Astrocyte of the cerebellum (primary cell): ENCODE measurements around the gene GLIS1.
A peak's percentile ranks its signal among the peaks of the same experiment; 100 is the strongest.

Experiments used
- DNase-seq: peaks from one replicate; pipeline ENCODE4 v3.0.0-alpha.2; 2011; ENCODE audit warnings: low read depth
- H3K4me3 ChIP-seq: 2 replicates; pipeline ENCODE4 v1.5.1; 2011; ENCODE audit warnings: mild to moderate bottlenecking, low read depth, low read length, moderate library complexity
- CTCF ChIP-seq: IDR thresholded peaks from 2 replicates; pipeline ENCODE4 v1.5.1; 2012; ENCODE audit warnings: low read length, low read depth, moderate library complexity, mild to moderate bottlenecking; ENCODE audit errors: missing control alignments
- in situ Hi-C: cut with HindIII; loops from 2 replicates; pipeline ENCODE4 v1.10.0; 2017; ENCODE audit warnings: low sequenced_read_pairs

The GLIS1 gene

GRCh38 chr1:53685272-53686051, 53.5 kb downstream of the GLIS1 start:
- TF ChIP-seq CTCF, result no peak
- in situ Hi-C loops, result no loop called here
- peak overlapping the region; percentile 4 for H3K4me3 ChIP-seq
- DNase-seq, result no peak

GRCh38 chr1:53684741-53685140, 54.2 kb downstream of the GLIS1 start:
- in situ Hi-C loops, result no loop called here
- no peak for DNase-seq
- TF ChIP-seq CTCF, result no peak
- no peak overlapping the region for H3K4me3 ChIP-seq

- H3K4me3 ChIP-seq, result no peak overlapping the region
- TF ChIP-seq CTCF, result peak; percentile 52
- in situ Hi-C loops, result no loop called here
- DNase-seq, result no peak
Measured at GRCh38 chr1:53683986-53684740, 54.8 kb downstream of the GLIS1 start.

GRCh38 chr1:53682881-53683280, 56.1 kb downstream of the GLIS1 start:
- no peak for DNase-seq
- in situ Hi-C loops, result no loop called here
- H3K4me3 ChIP-seq, result no peak overlapping the region
- TF ChIP-seq CTCF, result no peak

GRCh38 chr1:53681977-53682685, 56.8 kb downstream of the GLIS1 start:
- peak; percentile 63 for TF ChIP-seq CTCF
- H3K4me3 ChIP-seq, result no peak overlapping the region
- in situ Hi-C loops, result no loop called here
- no peak for DNase-seq

- no peak for DNase-seq
- in situ Hi-C loops, result no loop called here
- H3K4me3 ChIP-seq, result no peak overlapping the region
- no peak for TF ChIP-seq CTCF
Measured at GRCh38 chr1:53681351-53681976, 57.5 kb downstream of the GLIS1 start.
